ENCODE measurements around the gene OR1E1. TPM values are rescaled to one million over a fixed set of nuclear protein-coding genes. Genes with fewer than 3 reads are reported as not detected.
"Not testable (repeated sequence)": the region's sequence is repeated elsewhere in the genome, so short reads cannot be mapped to it uniquely, and the experiment has no call there.

Gene OR1E1
- total RNA-seq, 1 donor: not detected

DNA sequence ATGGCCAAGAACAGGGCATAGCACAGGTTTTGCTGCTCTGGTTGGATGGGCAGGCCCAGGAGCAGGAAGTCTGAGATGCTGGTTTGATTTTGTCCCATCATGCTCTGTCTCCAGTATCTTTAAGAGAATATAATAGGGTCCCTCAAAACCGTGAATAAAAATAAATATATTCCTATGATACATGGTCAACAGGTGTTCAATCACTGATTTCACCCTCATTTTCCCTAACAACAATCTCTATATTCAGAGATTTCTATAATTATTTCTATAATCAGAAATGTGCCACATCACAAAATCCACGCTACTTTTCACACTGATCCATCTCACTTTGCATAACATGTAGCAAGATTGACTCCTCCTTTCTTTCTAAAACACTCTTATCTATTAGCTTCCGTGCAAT is 35.5 kb upstream of the OR1E1 start, which contains the start of gene OR1E2:
TSS of gene OR1E2 (minus strand) at position 101 of the 400 bp plus-strand sequence. CDS start at position 101, 0 bp downstream.
- DNase-seq (ENCODE audit: insufficient read length, low spot score, missing footprints): no peak
- TF ChIP-seq, protein P1, sequence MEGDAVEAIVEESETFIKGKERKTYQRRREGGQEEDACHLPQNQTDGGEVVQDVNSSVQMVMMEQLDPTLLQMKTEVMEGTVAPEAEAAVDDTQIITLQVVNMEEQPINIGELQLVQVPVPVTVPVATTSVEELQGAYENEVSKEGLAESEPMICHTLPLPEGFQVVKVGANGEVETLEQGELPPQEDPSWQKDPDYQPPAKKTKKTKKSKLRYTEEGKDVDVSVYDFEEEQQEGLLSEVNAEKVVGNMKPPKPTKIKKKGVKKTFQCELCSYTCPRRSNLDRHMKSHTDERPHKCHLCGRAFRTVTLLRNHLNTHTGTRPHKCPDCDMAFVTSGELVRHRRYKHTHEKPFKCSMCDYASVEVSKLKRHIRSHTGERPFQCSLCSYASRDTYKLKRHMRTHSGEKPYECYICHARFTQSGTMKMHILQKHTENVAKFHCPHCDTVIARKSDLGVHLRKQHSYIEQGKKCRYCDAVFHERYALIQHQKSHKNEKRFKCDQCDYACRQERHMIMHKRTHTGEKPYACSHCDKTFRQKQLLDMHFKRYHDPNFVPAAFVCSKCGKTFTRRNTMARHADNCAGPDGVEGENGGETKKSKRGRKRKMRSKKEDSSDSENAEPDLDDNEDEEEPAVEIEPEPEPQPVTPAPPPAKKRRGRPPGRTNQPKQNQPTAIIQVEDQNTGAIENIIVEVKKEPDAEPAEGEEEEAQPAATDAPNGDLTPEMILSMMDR (IDR thresholded peaks at IDR 0.05; ENCODE audit: extremely low read depth, low read depth, low read length): no peak
- Histone ChIP-seq H3K36me3 (ENCODE audit: insufficient read depth, low read length) (no peaks in the 10 kb centered on the region), H3K27me3 (ENCODE audit: insufficient read depth, low read length) (no peaks in the 10 kb centered on the region), H2AFZ (ENCODE audit: low read length) (no peak within 1 kb of the TSS), H3K4me2 (ENCODE audit: insufficient read depth, low read length) (no peak within 1 kb of the TSS), H3K4me1 (ENCODE audit: insufficient read depth, low read length) (no peaks in the 10 kb centered on the region), H3K9me3 (ENCODE audit: low read depth, low read length) (no peaks in the 10 kb centered on the region), H3K79me2 (ENCODE audit: insufficient read depth, low read length) (no peaks in the 10 kb centered on the region), H4K20me1 (ENCODE audit: insufficient read depth, low read length) (no peaks in the 10 kb centered on the region), H3K27ac (ENCODE audit: low read depth, low read length) (no peak within 1 kb of the TSS), H3K4me3 (ENCODE audit: insufficient read depth, low read length) (no peak within 1 kb of the TSS)

DNA sequence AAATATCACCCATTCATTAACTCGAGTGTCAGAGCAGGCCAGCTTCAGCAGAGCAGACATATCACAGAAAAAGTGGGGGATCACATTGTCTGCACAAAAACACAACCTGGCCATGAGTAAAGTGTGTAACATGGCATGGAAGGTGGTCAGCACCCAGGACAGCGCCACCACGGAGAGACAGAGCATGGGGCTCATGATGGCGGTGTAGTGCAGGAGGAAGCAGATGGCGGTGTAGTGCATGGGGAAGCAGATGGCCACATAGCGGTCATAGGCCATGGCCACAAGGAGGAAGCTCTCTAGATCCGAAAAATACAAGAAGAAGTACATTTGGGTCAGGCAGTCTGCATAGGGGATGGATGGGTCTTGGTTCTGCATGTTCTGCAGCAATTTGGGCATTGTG is 35.0 kb upstream of the OR1E1 start:
- H4K20me1 ChIP-seq (ENCODE audit: insufficient read depth, low read length); H3K4me3 ChIP-seq (ENCODE audit: insufficient read depth, low read length); H3K9me3 ChIP-seq (ENCODE audit: low read depth, low read length); H3K36me3 ChIP-seq (ENCODE audit: insufficient read depth, low read length); H3K4me1 ChIP-seq (ENCODE audit: insufficient read depth, low read length); H3K79me2 ChIP-seq (ENCODE audit: insufficient read depth, low read length); H2AFZ ChIP-seq (ENCODE audit: low read length); H3K27ac ChIP-seq (ENCODE audit: low read depth, low read length); DNase-seq (ENCODE audit: insufficient read length, low spot score, missing footprints); H3K4me2 ChIP-seq (ENCODE audit: insufficient read depth, low read length); H3K27me3 ChIP-seq (ENCODE audit: insufficient read depth, low read length): not testable (repeated sequence)

DNA sequence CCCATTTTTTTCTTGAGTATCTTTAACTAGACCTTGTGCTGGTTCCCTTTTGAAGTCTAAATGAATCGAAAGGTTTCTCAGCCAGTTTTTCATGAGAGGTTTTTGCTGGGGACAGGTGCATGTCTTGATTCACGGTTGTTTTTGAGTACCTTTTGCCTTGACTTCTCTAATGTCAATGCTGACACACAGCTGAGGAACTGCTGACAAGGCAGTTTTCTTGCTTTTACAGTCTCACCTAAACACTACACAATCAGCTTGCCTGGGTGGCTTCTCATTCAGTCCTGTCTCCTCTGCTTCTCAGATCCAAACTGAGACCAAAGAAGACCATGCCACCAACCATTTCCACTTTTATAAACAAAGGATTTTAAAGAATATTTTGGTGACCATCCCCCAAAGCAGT is 20.0 kb upstream of the OR1E1 start:
- Histone ChIP-seq H3K9me3 (ENCODE audit: low read depth, low read length) (no peaks in the 10 kb centered on the region), H3K4me3 (ENCODE audit: insufficient read depth, low read length) (no peak overlapping the region), H2AFZ (ENCODE audit: low read length) (no peak overlapping the region), H3K4me1 (ENCODE audit: insufficient read depth, low read length) (no peaks in the 10 kb centered on the region), H3K27ac (ENCODE audit: low read depth, low read length) (no peak overlapping the region), H3K36me3 (ENCODE audit: insufficient read depth, low read length) (no peaks in the 10 kb centered on the region), H4K20me1 (ENCODE audit: insufficient read depth, low read length) (no peaks in the 10 kb centered on the region), H3K79me2 (ENCODE audit: insufficient read depth, low read length) (no peaks in the 10 kb centered on the region), H3K4me2 (ENCODE audit: insufficient read depth, low read length) (no peak overlapping the region), H3K27me3 (ENCODE audit: insufficient read depth, low read length) (no peaks in the 10 kb centered on the region)
- no peak for DNase-seq (ENCODE audit: insufficient read length, low spot score, missing footprints)
- TF ChIP-seq, protein P1 (IDR thresholded peaks at IDR 0.05; ENCODE audit: extremely low read depth, low read depth, low read length): no peak

DNA sequence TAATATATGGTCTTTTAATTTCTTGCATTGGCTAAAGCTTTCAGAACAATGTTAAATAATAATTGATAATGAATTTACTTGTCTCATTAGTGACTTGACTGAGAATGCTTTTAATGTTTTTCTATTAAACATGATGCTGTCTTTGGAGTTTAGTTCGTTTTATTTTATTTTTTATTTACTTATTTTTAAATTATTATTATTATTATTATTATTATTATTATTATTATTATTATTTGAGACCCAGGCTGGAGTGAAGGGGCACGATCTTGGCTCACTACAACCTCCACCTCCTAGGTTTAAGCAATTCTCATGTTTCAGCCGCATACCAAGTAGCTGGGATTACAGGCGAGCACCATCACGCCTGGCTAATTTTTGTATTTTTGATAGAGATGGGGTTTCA is 17.4 kb upstream of the OR1E1 start:
- no peak for DNase-seq (ENCODE audit: insufficient read length, low spot score, missing footprints)
- Histone ChIP-seq H3K36me3 (ENCODE audit: insufficient read depth, low read length) (no peaks in the 10 kb centered on the region), H3K27me3 (ENCODE audit: insufficient read depth, low read length) (no peaks in the 10 kb centered on the region), H3K4me2 (ENCODE audit: insufficient read depth, low read length) (no peak overlapping the region), H2AFZ (ENCODE audit: low read length) (no peak overlapping the region), H3K4me1 (ENCODE audit: insufficient read depth, low read length) (no peaks in the 10 kb centered on the region), H3K79me2 (ENCODE audit: insufficient read depth, low read length) (no peaks in the 10 kb centered on the region), H3K4me3 (ENCODE audit: insufficient read depth, low read length) (no peak overlapping the region), H4K20me1 (ENCODE audit: insufficient read depth, low read length) (no peaks in the 10 kb centered on the region), H3K27ac (ENCODE audit: low read depth, low read length) (no peak overlapping the region), H3K9me3 (ENCODE audit: low read depth, low read length) (no peaks in the 10 kb centered on the region)
- TF ChIP-seq, protein P1 (IDR thresholded peaks at IDR 0.05; ENCODE audit: extremely low read depth, low read depth, low read length): no peak

DNA sequence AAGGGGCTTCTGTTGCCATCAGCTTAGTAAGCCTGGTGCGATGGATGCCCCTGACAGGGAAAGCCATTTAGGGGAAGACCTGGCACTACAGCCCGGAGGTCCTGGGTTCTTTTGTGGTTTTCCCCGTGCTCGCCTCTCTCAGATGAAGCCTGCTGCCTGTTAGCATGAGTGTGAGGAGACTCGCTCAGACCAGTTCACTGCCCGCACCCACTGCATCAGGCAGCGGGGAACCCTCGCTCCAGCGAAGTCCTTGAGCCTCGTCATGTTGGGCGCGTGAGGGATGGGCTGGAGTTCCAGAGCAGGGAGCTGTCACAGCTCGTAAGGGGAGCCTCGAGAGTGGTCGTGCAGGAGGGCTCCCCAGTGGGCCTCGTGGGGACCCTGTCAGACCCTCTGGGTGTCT is 14.0 kb upstream of the OR1E1 start:
- not testable (repeated sequence) for H3K27ac ChIP-seq (ENCODE audit: low read depth, low read length); H3K9me3 ChIP-seq (ENCODE audit: low read depth, low read length); H4K20me1 ChIP-seq (ENCODE audit: insufficient read depth, low read length); H3K79me2 ChIP-seq (ENCODE audit: insufficient read depth, low read length); H3K4me1 ChIP-seq (ENCODE audit: insufficient read depth, low read length); H3K4me2 ChIP-seq (ENCODE audit: insufficient read depth, low read length); DNase-seq (ENCODE audit: insufficient read length, low spot score, missing footprints); H3K27me3 ChIP-seq (ENCODE audit: insufficient read depth, low read length); H3K4me3 ChIP-seq (ENCODE audit: insufficient read depth, low read length); H2AFZ ChIP-seq (ENCODE audit: low read length); H3K36me3 ChIP-seq (ENCODE audit: insufficient read depth, low read length)

Measured in osteoblast (primary cell).